Globus pallidus (tissue), 1 donor: ENCODE measurements around the gene PRKACA.
"Not testable (repeated sequence)": the region's sequence is repeated elsewhere in the genome, so short reads cannot be mapped to it uniquely, and the experiment has no call there.

Experiments used
- DNase-seq: peaks from one replicate; pipeline ENCODE4 v3.0.0-alpha.2; 2015; ENCODE audit warnings: low spot score

The PRKACA gene

DNA sequence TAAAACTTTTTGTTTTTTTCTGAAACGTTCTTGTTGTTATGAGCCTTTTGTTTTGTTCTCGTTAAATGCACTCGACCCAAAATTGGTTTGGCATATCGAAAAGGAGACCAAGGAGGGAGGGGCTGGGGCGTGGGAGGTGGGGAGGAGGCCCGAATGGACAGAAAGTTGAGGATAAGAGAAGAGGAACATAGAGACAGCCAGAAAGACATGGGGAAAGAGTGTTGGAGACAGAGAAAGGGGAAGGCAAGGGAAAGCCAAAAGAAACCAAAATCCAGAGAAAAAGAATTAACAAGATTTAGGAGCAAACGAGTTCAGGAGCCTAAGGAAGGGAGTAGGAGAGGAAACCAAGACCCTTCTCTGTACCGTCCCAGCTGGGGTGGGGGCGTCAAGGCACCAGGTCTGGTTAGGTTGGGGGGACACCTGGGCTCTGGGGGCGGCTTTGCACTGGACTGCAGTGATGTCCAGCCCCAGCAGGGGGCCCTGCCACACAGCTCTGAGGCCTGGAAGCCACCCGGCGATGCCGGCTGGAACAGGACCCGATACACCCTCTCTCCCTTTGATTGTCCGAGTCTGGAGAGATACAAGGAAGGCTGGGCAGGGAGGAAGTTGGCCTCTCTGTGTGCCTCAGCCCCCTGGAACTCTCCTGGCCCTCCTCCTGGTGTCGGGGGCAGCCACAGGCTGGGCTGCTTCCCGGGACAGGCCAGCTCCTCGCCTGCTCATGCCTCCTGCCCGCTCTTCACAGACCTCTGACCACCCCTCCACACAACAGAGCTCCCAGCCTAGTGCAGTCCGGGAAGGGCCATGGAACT, 30.4 kb upstream of the PRKACA start:
- peak; percentile 75 for DNase-seq

DNA sequence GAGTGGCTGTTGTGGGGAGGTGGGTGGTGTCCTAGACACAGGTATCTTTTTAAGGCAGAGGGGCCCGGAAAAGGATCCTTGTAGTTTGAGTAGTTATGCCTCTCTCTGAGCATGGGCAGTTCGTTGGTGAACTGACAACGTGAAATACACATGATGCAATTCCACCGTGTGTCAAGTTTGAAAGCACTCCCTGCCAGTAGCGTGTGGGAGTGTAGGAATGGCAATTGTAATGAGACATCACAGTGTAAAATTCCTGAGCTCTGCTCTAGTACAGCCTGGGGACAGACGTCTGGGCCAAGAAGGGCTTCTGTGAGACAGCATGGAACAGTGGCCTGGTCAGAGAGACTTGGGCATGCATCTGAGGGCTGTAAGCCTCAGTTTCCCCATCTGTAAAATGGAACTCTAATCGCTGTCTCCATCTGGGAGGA, 29.2 kb upstream of the PRKACA start:
- no peak for DNase-seq

DNA sequence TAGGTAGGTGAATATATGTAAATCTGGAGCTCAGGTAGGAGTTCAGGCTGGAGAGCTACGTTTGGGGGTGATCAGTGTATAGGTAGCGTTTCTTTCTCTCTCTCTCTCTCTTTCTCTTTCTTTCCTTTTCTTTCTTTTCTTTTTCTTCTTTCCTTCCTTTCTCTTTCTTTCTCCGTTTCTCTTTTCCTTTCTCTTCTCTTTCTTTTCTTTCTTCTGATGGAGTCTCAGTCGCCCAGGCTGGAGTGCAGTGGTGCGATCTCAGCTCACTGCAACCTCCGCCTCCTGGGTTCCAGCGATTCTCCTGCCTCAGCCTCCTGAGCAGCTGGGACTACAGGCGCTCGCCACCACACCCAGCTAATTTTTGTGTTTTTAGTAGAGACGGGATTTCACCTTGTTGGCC, 28.6 kb upstream of the PRKACA start:
- DNase-seq: not testable (repeated sequence)

DNA sequence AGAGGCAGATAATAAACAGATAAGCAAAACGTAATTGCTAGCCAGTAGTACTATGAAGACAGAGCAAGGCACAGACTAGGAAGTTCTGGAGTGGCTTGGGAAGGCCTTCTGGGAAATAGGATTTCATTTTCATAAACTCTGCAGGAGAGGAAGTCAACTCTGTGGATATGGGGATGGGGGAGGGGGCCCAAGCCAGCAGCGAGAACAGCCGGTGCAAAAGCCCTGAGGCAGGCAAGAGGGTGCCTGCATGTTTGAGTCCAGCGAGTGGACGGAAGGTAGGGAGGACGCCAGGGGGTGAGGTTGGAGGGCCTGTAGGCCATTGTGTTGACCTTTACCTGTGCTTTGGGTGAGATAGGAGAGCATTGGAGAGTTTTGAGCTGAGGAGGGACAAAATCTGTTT, 27.8 kb upstream of the PRKACA start:
- no peak for DNase-seq

DNA sequence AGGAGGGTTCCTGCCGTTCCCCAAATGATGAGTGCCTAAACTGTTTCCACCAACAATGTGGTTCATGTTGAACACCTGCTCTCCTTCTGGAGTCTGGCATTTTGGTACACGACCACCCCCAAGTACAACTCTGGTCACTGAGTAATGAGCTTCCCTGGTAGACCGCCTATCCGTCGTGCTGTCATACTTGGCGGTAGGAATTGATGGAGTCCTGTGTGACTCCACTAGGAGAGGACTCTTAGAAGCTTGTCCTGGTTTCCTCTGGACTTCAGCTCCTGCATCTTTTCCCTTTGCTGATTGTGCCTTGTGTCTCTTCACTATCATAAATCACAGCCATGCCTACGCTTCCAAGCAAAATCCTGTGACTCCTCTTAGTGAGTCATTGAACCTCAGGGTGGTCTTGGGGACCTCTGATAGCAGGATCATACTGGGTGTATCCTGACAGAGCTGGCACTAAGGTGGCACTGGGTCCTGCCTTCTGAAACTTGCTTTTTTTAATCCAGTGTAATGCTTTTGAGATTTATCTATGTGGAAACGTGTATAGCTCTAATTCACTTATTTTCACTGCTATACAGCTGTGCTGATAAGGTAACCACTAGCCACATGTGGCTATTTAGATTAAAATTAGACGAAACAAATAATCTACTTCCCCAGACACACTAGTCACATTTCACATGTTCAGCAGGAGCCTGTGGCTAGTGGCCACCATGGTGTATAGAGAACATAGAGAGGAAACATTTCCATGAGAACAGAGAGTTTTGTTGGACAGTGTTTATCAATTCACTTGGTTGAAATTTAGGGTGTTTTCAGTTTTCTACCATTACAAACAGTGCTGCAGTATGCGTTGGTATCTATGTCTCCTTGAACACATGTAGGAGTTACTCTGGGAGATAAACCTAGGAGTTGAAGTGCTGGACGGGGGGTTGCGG, 25.0 kb upstream of the PRKACA start:
- no peak for DNase-seq

DNA sequence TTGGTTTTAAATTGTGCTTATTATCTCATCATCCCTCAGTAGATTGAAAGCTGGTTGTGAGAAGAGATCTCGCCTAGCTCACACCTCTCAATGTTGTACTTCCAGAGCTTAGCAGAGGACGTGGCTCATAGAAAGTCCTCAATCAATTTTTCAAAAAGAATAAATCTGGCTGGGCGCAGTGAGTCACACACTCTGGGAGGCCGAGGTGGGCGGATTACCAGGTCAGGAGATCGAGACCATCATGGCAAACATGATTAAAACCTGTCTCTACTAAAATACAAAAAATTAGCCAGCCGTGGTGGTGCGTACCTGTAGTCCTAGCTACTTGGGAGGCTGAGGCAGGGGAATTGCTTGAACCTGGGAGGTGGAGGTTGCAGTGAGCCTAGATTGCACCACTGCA, 23.5 kb upstream of the PRKACA start:
- no peak for DNase-seq

DNA sequence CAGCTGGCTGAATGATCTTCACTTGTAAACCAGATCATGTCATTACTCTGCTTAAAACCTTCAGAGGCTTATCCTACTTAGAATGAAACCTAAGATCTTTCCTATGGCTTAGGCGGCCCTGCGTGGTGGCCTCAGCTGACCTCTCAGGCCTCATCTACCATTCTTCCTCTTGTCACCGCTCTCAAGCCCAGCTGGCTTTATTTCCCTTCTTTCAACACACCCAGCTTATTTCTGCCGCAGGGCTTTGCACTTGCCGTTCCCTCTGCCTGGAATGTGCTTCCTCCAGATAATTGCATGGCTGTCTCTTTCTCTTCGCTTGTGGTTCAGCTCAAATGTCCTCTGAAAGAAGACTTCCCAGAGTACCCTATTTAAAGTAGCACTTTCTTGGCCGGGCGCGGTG, 22.4 kb upstream of the PRKACA start:
- no peak for DNase-seq

DNA sequence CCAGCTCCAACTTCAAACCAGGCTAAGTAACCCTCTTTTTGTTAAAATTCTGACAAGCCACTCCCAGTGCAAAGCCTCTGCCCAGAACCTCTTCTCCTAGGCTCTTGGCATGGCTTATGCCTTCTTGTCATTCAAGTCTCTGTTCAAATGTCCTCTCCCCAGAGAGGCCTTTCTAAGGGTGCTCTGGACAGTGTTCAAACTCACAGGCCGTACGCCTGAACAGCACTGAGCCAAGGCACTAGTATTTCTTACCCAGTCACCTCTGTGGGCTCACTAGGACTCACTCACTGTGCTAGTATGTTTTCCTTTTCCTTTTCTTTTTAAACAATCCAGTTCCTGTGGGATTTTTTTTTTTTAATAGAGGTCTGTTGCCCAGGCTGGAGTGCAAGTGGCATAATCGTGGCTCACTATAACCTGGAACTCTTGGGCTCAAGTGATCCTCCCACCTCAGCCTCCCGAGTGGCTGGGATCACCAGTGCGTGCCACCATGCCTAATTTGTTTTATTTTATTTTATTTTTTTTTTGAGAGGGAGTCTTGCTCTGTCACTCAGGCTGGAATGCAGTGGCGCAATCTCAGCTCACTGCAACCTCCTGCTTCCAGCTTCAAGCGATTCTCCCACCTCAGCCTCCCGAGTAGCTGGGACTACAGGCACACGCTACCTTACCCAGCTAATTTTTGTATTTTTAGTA, 21.2 kb upstream of the PRKACA start:
- peak; percentile 57 for DNase-seq

DNA sequence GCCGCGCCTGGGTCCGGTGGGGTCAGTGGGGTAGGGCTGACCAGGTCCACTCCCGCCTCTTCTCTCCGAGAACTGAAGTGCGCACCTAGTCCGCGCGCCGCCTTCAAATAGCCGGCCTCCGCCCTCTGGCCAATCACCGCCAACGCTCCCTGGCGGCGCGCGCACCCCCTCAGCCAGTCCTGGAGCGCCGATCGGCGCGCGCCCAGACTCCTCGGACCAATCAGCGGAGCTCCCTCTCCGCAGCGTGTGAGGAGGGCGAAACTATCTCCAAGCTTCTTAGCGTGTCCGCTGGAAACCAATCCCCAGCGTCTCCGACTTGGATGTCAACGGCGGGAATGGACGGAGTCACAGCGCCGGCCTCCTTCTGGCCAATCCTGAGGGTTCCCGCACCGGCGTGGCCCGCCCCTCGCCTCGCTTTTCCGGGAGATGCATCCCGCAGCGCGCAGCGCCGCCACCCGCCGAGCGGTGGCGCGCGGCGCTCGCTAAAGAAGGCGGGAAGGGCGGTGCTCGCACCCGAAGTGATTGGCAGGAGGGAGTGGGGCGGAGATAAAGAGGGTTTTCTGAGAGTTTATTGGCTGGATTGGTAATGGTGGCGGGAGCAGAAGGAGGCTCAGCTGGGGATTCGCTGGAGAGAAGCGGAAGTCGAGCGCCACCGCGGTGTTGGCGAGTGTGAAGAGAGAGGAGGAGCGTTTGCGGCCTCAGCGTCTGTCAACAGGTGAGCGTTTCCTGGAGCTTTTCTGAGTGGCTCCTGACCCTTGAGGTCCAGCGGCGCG, 19.1 kb upstream of the PRKACA start, which contains the start of gene ASF1B:
ASF1B (minus strand) TSS at position 81 of the 773 bp plus-strand sequence. CDS start 133 bp downstream, outside the sequence.
- DNase-seq: peak; percentile 100

DNA sequence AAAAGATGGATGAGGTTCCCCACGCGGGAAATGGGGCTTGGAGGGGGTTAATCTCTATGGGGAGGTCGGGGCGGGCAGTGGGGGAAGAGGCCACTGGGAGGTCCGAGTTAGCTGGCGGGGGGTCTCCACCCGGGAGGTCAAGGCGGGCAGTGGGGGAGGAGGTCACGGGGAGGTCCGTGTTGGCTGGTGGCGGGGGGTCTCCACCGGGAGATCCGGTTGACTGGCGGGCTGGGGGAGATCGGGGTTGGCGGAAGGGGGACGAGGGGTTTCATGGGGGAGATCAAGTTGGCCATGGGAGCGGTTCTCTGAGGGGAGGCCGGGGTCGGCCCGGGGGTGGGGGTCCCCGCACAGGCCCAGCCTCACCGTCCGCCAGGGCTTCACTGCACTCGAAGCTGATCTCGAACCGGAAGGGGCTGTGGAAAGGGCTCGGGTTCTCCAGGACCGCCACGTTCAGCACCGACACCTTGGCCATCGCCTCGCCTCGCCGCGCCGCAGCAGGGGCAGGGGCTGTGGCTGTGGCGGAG, 18.5 kb upstream of the PRKACA start:
- DNase-seq: no peak

DNA sequence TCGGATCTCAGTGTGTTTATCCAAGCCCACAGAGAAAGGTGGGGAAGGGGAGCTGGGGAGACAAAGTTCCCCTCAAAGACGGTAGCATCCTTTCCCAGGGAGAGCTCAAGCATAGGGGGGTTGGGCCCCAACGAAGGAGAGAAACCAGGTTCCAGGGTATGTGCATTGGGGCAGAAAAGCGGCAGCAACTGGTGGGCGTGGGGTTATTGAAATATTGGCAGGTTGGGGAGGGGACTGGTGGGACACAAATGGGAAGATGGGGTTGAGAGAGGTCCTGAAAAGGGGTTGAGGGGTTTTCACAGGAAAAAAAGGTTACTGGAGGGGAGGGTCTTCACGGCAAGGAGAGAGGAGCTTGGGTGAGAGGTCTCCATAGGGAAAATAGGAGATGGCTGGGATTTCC, 17.8 kb upstream of the PRKACA start:
- no peak for DNase-seq

DNA sequence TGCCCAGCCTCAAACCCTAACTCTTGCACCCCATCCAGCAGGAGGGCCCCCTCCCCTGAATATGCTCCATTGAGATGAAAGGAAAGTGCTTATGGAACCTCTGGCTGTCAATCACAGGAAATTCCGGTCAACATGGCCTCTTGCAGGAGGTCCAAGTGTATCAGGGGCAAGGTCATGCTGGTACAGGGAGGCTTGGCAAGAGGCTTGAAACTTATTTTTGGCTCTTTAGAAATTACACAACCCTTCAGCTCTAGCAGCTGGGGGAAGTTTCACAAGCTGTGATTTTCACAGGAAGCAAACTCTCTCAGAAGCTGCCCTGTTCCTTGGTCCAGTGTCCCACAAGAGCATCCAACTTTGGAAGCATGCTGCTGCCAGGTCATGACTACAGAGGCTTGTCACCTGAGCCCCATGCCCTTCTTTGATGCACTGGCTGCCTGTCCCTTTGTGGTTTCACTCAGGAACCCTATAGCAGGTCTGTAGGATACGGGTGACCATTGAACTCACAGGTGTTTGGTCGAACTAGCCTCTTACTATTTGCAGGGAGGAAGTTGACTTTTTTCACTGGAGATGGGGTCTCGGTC, 10.5 kb upstream of the PRKACA start:
- peak; percentile 42 for DNase-seq

DNA sequence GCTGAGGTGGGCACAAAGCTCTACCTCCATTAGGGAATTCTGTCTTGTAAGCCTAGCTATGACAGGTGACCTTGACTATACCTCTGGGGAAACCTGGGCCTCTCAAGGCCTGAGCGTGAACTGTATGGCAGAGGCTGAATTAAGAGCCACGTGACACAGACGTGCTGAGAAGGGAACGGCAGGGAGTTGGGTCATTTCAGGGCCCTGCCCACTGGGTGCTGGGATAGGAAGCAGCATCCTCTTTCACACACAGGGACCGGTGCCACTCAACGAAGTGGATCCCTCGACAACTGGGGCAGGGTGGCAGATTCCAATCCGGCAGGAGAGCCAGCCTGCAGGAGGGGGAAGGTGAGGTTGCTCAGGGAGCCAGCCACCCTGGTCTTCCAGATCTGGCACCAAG, 9.6 kb upstream of the PRKACA start:
- no peak for DNase-seq

DNA sequence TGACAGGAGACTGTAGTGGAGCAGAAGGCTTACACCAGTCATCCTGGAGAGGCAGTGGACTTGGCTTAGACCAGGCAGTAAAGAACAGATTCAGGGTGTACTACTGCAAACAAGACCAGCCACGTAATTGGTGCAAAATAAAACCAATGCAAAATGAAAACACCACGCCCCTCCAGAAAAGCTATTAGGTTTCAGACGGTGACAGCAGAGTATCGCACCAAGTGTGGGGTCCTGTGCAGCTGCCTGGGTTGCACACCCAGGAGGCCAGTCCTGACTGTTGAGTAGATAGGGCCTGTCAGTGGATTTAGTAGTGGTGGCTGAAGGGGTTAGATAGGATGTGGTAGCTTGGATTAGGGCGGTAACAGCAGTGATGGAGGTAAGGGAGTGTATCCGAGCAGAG, 5.4 kb upstream of the PRKACA start:
- no peak for DNase-seq

DNA sequence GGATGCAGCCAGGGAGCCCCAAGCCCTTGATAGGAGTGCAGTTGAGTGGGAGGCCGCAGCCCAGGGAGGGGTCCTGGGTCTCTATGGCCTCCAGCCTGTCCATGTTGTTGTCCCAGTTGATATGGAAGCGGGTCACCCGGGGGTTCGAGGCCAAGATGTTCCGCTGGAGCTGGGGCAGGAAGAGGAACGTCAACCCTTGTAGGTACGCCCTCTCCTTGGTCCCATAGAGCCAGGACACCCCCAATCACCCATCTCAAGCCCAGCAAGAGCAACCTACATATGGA, 2.9 kb upstream of the PRKACA start:
- no peak for DNase-seq

DNA sequence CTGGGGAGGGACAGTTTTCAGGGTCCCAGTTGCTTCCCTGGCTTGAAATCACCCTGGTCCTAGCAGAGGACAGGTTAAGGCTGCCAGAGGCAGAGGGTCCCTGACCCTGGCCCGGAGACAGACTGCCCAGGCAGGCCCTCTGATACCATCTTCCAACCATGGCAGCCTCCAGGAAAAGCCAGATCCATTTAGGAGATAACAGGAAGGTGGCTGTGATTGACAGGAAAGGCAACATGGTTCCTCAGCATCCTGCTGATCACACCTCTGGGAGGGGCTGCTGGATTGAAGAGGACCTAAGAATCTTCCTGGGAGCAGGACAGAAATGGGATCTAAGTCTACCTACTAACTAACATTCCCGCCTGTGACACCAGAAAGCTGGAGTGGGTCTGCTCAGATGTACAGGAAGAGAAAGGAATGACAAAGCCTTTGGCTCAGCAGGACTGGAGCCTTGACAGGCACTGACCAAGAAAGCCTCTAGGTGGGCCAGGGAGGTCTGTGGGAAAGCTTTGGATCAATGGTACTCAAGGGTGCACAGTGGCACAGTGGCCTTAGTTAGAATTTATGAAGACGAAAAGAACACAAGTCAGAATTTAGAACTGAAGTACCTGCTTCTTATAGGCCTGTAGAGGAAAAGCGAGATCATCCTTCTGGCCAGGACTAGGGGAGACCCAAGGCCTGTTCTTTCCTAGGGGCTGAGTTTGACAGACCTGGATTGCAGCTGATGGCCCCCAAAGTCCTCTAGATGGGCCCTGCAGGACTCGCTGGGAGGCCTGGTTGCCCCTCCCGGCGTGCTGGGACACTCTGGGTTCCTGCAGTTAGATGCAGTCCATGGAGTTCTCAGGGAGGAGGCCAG, 2.3 kb upstream of the PRKACA start:
- DNase-seq: no peak

DNA sequence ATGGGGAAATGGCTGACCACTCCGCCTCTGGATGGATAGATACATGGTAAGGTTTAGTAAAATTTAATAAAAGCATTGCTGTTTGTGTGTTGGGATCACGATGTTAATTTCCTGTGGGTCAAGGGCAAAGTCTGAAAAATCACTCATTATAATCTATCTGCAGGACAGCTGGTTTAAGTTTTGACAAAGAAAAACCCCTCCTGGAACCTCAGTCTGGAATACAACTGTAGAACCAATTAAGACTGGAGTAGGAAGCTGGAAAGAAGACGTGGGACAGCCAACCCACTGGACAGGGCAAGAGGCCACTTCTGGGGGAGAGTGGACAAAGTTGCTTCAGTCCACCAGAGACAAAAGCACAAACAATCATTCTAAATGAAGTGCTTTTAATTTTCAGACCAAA, 1.6 kb upstream of the PRKACA start:
- DNase-seq: no peak

DNA sequence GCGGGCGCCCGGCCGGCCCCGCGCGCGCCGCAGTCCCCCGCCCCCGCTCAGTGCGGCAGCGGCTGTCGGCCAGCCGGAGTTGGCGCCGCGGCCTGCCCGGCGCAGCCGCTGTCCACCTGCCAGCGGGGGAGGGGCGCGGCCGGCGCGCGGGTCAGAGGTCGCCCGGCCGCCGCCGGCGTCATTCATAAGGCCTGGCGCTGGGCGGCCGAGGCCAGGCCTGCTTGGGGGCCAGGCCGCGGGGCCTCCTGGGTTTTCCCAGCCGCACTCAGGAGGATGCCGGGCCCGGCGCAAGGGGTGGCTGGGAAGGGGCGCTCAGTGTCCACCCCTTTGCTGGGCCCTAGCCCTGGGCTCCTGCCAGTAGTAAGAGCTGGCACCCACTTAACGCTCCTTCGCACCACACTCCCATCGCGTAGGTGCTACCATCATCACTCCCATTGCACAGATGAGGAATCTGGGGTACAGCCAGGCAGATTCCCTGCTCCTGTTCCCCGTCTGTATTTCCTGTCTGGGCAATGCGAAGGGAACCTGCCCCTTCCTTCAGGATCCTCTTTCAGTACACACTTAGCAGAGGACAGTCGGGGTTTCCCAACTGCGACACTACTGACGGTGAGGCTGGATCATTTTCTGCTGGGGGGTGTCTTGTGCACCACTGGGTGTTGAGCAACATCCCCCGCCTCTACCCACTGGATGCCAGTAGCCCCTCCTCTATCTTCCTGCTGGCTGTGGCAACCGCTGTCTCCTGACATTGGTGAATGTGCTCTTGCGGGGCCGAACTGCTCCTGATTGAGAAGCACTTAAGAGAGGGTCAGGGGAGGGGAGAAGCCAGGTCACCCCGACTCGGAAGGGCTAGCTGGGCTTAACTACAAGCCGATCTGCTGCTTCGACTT, 846 bp upstream of the PRKACA start:
- peak; percentile 83 for DNase-seq

DNA sequence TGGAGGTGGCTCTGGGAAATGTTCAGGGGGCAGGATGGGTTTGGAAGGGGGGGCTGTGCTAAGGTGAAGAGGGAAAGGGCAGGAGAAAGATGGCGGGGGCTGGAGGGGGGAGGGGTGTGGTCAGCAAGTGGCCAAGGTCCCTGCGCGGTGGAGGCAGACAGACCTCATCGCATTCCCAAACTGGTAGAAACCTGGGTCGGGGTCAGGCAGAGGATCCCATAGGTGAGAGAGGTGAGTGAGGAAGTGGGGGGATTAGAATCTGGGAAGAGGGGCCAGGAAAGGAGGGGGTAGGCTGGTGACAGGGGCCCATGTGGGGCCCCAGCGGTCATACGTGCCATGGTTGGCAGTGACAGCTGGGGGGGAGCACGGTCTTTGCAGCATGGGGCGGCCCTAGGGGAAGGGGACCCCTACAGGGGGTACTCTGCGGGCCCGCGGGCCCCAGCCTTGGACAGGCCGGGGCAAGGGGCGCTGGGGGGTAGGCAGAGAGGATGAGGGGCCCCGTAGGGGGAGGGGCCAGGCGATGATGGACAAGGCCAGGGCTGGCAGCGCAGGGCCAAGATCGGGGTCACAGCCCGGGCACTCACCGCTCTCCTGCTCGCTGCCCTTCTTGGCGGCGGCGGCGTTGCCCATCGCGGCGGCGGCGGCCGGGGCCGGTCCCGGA, 514 bp downstream of the PRKACA start:
- DNase-seq: no peak
